ENCODE measurements around the gene SEMA4A.
"Not testable (repeated sequence)": the region's sequence is repeated elsewhere in the genome, so short reads cannot be mapped to it uniquely, and the experiment has no call there.

Gene SEMA4A

GRCh38 chr1:156193488-156194299 is 40.3 kb downstream of the SEMA4A start, which contains the start of gene SLC25A44:
TSS of gene SLC25A44 (plus strand) at chr1:156194104. CDS start at chr1:156199848, 5,744 bp downstream.
- peak; percentile 100 for DNase-seq (ENCODE audit: low spot score)

- DNase-seq (ENCODE audit: low spot score): no peak
Measured at GRCh38 chr1:156194300-156194652, 40.9 kb downstream of the SEMA4A start.

- no peak for DNase-seq (ENCODE audit: low spot score)
Measured at GRCh38 chr1:156195853-156196252, 42.5 kb downstream of the SEMA4A start.

- no peak for DNase-seq (ENCODE audit: low spot score)
Measured at GRCh38 chr1:156196445-156196844, 43.1 kb downstream of the SEMA4A start.

GRCh38 chr1:156198831-156199349 is 45.5 kb downstream of the SEMA4A start:
- no peak for DNase-seq (ENCODE audit: low spot score)

GRCh38 chr1:156200044-156200443 is 46.7 kb downstream of the SEMA4A start:
- no peak for DNase-seq (ENCODE audit: low spot score)

- no peak for DNase-seq (ENCODE audit: low spot score)
Measured at GRCh38 chr1:156203331-156203730, 49.9 kb downstream of the SEMA4A start.

GRCh38 chr1:156204686-156205085 is 51.3 kb downstream of the SEMA4A start:
- no peak for DNase-seq (ENCODE audit: low spot score)

GRCh38 chr1:156211243-156211642 is 57.9 kb downstream of the SEMA4A start:
- no peak for DNase-seq (ENCODE audit: low spot score)

- DNase-seq (ENCODE audit: low spot score): no peak
Measured at GRCh38 chr1:156212130-156212529, 58.7 kb downstream of the SEMA4A start.

GRCh38 chr1:156212833-156213643 is 59.7 kb downstream of the SEMA4A start, which contains the start of gene PMF1:
TSS of gene PMF1 (plus strand) at chr1:156213007. CDS start at chr1:156213016, 9 bp downstream.
- DNase-seq (ENCODE audit: low spot score): peak; percentile 98

GRCh38 chr1:156213644-156213966 is 60.2 kb downstream of the SEMA4A start:
- DNase-seq (ENCODE audit: low spot score): no peak

- DNase-seq (ENCODE audit: low spot score): no peak
Measured at GRCh38 chr1:156214024-156214748, 60.8 kb downstream of the SEMA4A start.

GRCh38 chr1:156216361-156217086 is 63.1 kb downstream of the SEMA4A start:
- DNase-seq (ENCODE audit: low spot score): not testable (repeated sequence)

GRCh38 chr1:156217871-156218270 is 64.5 kb downstream of the SEMA4A start:
- no peak for DNase-seq (ENCODE audit: low spot score)

GRCh38 chr1:156220226-156220625 is 66.8 kb downstream of the SEMA4A start:
- DNase-seq (ENCODE audit: low spot score): no peak

- no peak for DNase-seq (ENCODE audit: low spot score)
Measured at GRCh38 chr1:156221986-156222692, 68.8 kb downstream of the SEMA4A start.

- no peak for DNase-seq (ENCODE audit: low spot score)
Measured at GRCh38 chr1:156225677-156226014, 72.3 kb downstream of the SEMA4A start.

GRCh38 chr1:156226116-156226538 is 72.7 kb downstream of the SEMA4A start:
- no peak for DNase-seq (ENCODE audit: low spot score)

- DNase-seq (ENCODE audit: low spot score): no peak
Measured at GRCh38 chr1:156226782-156227181, 73.4 kb downstream of the SEMA4A start.

All from SK-N-DZ (cell line).